HG03469 (cell line): ENCODE data around the gene TCL1B.
"Not testable (repeated sequence)": the region's sequence is repeated elsewhere in the genome, so short reads cannot be mapped to it uniquely, and the experiment has no call there.

ENCODE experiments used
- ATAC-seq: cut with Tn5 transposase; IDR thresholded peaks from one replicate; pipeline ENCODE4 v1.9.1; 2021; ENCODE audit warnings: mild to moderate bottlenecking, moderate library complexity, moderate number of reproducible peaks; ENCODE audit not compliant: unreplicated experiment

The TCL1B gene

DNA sequence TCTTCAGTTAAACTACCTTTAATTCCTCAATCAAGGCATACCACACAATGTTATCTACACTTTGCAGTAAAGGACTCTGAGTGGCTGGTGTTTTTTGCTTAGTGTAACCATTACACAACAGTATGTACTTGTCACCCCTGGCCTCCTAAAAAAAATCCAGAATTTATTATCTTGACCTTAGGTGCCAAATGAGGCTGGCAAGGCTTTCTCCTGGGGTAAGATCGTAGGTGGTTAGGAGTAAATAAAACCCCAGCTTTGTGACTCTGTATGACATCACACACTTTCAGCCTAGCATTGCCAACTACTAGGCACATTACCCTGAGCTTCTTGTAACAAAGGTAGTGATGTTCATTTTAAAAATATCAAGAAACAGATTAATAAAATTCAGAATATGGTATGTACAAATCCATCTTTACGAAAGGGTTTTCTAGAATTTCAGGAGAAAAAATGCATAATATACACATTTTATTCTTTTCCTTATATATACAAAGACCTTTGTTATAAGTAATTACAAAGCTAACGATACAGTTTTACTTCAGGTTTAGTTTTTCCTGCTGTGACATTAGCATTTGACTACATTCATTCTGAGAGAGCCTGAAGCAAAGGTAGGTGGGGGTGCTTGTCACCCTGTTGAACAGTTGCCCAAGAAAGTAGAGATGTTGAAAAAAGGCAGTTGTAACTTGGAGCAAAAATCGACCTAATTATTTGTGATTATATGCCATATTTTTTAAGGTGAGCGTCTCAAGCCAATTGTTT, 14.2 kb downstream of the TCL1B start:
- no peak for ATAC-seq

DNA sequence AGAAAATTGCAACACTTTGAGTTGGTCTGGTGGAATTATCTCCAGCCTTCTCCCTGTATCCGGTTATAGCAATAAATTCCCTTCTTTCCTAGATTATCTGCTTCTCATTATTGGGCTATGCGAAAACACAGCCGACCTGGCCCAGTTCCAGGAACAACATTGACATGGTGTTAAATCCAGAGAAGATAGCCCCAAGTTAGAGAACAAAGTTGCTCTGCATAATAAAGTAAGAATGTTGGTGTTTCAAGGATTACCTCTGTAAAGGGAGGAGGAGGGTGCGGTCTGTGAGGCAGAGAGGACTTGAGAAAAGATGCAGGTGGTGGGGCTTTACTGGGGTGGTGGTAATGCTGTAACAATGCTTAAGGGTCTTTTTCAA, 15.6 kb downstream of the TCL1B start:
- no peak for ATAC-seq

DNA sequence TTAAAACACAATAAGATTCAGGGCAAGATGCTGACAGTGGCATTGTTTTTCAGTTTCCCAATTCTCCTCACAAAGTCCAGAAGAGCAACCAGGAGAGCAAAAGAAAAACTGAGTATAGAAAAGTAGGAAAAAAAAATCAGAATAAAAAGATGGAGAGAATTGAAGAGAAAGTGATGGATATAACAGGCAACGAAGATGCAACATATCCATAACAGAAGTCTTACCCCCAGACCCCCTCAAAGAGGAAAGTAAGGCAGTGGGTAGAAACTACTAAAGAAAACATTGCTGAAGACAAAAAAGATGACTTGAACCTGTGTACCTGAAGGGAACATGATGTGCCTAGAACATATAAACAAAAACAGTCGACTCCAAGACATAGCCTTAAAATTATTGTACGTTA, 17.1 kb downstream of the TCL1B start:
- no peak for ATAC-seq

DNA sequence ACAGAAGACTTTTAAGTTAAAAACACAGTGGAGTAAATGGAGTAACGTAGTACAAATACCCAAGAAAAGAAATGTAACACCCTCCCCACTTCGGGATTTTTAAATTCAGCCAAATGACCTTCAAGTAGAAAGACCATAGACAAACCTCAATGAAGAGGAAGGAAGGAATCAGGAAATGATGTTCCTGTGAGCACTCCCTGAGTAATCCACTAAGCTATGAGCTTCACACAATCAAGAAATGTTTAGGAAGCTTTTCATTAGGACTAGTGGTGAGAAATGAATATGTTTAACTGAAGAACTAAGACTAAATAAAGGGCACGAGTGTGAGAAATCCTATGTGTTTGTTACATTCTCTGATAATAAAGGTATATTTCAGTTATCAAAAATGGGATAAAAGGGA, 17.6 kb downstream of the TCL1B start:
- no peak for ATAC-seq

DNA sequence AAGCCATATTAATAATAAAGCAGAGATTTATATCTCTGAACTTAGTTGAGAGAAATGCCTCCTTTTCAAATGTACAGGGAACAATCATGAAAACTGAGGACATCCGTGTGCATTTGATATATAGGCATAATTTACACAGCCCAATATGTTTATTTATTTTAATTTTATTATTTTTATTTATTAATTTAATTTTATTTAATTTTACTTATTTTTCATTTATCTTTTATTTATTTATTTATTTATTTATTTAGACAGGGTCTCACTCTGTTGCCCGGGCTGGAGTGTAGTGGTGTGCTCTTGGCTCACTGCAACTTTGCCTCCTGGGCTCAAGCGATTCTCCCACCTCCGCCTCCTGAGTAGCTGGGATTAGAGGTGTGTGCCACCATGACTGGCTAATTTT, 19.3 kb downstream of the TCL1B start:
- ATAC-seq, result no peak

DNA sequence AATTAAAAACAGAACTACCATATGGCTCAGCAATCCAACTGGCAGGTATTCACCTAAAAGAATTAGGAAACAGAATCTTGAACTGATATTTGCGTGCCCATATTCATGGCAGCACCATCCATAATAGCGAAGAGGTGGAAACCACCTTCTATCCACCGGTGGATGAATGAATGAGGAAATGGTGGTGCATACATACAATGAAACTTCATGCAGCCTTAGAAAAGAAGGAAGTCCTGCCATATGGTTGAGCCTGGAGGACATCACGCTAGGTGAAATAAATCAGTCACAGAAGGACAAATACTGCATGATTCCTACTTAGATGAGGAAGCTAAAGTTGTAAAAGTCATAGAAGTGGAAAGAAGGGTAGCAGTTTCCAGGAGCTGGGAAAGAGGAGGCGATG, 21.1 kb downstream of the TCL1B start:
- no peak for ATAC-seq

DNA sequence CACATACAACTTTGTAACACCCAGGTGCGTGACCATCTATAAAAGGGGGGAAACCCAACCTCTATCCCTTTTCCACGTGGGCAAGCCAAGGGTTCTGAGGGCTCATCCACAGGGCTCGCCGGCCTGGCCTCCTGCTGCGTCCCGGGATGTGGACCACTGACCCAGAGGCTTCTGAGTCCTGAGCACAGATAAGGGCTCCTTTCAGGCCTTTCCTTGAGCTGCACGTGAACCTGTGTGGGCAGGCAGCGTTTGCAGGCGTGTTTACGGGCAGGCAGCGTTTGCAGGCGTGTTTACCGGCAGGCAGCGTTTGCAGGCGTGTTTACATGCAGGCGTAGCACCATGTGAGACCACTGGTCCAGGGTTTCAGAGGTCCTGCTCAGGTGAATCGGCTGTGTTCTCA, 23.9 kb downstream of the TCL1B start:
- no peak for ATAC-seq

DNA sequence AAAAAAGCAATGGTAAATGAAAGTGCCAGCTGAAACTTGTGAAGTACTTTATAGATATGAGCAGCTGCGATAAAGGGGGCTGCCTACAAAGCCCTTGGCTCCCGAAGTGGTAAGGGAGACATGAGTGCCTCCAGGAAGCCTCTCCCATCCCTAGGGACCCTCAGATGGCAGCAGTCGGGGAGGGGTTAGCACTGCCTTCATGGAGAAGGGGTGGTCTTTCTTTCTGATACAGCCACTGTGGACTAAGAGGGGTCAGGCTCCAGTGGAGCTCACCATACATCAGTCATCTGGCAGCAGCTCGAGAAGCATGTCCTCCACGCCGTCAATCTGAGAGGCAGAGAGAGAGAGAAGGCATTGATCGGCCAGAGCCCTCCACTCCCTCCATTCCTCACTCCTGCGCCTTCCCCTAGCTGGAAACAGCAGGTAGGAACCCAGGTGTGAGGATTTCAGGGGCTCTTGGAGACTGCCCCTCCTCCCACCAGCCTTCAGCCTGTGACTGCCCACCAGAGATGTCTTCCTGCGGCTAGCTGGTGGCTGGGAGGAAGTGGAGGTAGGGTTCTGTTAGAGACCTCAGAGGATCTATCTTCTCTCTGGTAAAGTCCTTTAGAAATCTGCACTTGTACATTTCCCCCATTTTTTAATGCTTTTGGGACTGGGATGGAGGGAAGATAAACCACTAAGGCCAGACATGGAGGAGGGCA, 25.4 kb downstream of the TCL1B start:
- no peak for ATAC-seq

DNA sequence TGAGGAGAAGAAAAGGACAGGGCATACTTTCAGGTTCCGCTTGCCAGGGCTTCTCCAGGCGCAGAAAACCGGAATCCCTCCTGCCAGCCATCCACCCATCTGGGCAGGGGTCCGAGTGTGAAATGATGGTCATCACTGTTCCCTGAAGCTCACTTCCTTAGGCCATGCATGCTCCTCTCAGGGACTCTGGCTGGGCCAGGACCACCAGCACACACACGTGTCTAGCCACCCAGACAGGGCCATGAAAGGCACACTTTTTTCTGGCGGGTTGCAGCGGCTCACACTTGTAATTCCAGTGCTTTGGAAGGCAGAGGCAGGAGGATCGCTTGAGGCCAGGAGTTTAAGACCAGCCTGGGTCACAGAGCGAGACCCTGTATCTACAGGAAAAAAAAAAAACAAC, 26.2 kb downstream of the TCL1B start:
- no peak for ATAC-seq

DNA sequence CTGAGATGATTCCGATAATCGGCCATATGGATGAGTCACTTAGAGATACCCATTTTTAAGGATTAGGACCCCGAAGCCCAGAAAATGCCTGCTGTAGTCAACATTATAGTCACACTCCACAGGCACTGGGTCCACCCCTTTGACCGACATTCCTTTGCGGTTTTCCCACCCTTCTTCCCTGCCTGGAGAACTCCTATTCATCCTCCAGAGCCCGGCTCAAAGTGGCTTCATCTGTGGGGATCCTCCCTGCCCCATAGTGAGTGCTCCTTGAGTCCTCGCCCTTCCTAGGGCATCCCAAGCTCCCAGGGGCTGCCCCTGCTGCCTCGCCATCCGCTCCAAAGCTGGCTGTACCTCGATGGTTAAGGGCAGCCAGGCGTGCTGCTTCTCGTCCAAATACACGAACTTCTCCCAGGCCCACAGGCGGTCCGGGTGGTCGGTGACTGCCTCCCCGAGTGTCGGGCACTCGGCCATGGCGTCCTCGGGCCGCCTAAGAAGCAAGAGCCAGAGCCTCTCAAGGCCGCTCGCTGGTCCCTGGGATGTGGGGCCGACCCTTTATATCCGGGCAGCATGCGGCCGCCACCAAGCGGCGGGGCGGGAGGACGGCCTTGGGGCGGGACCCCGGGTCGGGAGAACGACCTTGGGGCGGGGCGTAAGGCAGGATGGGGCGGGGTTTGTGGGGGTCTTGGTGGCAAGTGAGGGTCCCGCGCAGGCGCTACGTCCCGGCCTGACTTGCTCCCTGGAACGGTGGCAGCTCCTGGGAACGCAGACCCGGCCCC, 27.6 kb downstream of the TCL1B start, which contains the start of gene TCL1A:
TSS of gene TCL1A (minus strand) at position 530 of the 776 bp plus-strand sequence. CDS start at position 471, 59 bp downstream.
- peak; percentile 56 for ATAC-seq

DNA sequence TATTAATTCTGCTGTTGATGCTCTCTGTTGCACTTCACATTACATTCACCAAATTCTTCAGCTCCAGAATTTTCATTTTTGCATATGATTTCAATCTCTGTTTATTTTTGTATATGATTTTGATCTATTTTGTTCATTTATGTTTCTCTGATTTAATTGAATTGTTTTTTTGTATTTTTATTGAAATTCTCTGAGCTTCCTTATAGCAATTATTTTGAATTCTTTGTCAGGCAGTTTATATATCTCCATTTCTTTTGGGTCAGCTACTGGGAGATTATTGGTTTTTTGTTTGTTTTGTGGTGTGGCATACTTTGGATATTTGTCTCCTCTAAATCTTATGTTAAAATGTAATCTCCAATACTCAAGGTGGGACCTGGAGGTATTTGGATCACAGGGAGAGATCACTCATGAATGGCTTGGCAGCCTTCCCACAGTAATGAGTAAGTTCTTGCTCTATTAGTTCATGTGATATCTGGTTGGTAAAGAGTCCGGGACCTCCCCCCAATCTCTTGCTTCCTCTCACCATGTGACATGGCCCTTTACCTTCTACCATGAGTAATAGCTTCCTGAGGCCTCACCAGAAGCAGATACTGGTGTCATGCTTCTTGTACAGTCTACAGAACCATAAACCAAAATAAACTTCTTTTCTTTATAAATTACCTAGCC, 36.4 kb downstream of the TCL1B start:
- no peak for ATAC-seq

DNA sequence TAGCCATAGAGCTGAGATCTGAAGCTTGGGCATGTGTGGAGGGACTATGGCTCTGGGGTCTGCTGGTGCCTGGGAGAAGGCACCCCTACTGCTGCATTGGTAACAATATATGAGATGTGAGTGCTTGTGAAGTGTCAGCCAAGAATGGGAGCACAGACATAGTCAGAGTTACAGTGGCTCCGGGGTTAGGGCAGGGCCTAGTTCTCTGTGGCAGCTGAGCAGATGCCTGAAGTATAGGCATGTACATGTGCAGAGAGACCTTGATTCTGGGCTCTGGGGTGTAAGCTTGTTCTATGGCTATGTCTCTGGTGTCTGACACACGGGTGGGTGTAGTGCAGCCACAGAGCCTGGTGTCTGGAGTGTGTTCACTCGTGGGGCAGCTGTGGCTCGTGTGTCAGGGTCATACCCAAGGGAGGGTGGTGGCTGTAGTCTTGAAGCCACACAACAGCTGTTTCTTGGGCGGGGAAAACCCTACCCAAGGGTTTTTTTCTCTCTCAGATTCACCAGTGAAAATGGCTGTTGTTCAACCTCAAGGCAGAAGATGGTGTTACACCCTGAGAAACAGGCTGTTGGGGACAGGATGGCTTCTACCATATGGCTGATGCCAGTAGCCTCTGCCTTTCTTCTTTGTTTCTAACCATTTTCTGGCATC, 39.6 kb downstream of the TCL1B start:
- peak; percentile 52 for ATAC-seq

DNA sequence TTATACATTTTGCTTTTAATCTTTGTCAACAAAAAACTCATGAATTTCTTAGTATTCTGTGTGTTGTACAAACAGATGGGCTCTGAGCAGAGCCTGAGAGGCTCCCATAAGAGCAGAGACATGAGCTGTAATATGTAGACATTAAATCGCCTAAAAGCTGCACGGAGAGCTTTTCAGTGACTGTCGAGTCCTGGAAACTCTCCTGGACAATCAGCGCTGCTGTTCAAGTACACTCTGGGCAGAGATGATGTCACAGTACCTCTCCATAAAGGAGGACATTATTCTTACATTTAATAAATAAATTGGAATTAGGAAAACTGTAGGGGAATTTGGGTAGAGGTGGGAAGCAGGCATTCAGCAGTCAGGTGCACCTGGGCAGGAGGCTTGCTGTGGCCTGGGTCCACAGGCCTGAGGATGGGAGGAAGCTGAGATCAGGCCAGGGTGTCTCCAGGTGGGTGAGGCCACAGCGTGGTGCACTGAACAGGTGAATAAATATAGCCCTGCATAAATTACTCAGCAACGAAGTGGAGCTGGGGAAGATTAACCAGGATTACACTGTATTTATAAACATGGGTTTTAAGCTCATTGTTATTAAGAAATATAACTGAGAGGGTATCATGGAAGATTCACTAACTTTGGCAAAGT, 41.0 kb downstream of the TCL1B start:
- ATAC-seq, result no peak

DNA sequence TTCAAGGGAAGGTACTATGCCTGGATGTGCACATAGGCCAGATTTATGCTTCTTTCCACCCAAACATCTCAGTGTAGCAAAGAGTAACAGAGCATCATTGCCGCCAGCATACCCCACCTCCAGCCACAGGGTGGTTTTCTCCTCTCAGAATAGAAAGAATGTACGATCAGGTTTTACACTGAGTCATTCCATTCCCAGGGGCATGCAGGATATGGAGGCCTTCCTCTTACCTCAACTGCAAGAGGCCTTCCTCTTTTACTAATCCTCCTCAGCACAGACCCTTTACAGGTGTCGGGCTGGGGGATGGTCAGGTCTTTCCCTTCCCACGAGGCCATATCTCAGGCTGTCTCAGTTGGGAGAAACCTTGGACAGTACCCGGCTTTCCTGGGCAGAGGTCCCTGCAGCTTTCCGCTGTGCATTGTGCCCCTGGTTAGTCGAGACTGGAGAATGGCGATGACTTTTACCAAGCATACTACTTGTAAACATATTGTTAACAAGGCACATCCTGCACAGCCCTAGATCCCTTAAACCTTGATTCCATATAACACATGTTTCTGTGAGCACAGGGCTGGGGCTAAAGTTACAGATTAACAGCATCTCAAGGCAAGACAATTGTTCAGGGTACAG, 43.3 kb downstream of the TCL1B start:
- ATAC-seq, result not testable (repeated sequence)

DNA sequence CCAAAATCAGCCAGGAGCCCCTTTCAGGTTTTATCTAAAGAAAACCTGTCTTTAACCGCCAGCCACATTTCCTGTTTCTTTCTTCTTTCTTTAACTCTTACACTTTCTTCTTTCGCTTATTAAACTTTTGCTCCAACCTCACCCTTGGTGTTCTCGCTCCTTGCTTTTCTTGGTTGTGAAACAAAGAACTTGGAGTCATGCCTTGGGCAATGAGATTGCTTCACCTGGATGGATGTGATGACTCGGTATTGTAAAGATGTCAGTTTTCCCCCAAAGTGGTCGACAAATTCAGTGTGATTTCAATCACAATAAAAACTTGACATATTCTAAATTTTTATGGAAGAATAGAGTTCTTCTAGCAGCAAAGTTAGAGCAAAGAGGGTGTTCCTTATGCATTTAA, 43.9 kb downstream of the TCL1B start:
- no peak for ATAC-seq

DNA sequence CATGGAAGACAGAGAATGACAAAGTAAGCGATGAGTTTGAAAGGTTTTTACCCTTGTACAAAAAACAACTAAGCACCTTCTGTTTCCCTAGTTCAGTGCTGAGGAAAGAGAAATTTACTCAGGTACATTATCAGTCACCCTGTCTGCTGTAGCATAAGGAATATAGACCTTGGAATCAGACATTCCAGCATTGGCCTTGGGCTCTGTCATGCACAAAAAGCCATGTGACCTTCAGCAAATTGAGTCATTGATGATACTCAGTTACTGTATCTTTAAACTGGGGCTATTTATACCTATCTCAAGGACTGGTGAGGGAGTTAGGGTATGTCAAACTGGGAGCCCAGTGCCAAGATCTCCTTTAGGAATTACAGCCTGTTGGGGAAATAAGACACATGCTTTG, 47.0 kb downstream of the TCL1B start:
- ATAC-seq, result no peak

DNA sequence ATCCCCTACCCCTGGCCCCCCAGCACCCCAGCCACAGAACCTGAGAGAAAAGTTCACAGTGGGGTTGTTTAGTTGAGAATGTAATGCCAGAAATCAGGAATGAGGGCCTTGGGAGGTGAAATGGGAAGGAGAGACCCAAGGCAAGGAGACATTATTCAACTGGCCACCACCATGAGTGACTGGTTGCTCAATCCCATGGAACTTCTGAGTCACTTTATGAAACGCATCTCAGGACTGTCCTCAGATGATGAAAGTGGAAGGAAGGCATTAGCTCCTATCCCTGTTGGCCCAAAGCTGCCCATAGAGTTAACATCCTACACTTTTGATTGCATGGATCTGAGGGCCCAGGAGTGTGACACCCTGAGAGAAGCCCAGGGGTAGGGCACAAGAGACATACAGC, 53.1 kb downstream of the TCL1B start:
- no peak for ATAC-seq

DNA sequence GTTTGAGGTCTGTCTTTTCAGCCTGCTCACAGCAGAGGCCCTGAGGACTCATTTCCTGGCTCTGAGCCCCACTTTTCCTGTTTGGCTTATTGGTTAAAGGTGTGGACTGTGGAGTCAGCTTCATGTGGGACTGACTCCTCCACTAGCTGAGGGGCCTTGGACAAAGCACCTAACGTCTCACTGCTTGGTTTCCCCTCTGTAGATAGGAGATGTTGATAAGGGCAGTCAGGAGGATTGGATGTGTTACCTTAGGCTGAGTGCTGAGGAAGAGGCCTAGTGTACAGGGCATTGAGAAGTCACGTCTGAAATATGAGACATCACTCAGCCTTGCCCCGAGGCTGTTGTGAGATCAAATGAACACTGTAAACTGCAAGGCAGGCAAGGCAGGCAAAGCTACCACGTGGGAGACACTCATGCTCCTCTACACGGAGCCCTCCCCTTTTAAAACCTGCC, 54.8 kb downstream of the TCL1B start:
- no peak for ATAC-seq

DNA sequence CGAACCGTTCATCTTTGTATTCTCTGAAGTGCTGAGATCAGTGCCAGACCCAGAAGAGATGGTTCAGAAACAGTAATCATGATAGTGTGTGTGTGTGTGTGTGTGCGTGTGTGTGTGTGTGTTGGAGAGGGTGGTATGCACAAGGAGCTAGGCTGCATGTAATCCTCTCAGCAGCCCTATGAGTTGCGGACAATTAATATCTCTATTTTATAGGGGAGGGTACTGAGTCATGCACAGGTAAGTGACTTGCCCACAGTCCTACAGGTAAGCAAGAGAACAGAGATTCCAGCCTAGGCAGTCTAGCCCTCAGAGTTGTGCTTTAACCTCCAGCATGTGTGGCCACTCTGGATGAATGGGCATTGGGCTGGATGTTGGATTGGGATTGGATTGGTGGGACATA, 55.6 kb downstream of the TCL1B start:
- no peak for ATAC-seq
